Measurements from ENCODE around the gene MCIDAS.

Gene MCIDAS

DNA sequence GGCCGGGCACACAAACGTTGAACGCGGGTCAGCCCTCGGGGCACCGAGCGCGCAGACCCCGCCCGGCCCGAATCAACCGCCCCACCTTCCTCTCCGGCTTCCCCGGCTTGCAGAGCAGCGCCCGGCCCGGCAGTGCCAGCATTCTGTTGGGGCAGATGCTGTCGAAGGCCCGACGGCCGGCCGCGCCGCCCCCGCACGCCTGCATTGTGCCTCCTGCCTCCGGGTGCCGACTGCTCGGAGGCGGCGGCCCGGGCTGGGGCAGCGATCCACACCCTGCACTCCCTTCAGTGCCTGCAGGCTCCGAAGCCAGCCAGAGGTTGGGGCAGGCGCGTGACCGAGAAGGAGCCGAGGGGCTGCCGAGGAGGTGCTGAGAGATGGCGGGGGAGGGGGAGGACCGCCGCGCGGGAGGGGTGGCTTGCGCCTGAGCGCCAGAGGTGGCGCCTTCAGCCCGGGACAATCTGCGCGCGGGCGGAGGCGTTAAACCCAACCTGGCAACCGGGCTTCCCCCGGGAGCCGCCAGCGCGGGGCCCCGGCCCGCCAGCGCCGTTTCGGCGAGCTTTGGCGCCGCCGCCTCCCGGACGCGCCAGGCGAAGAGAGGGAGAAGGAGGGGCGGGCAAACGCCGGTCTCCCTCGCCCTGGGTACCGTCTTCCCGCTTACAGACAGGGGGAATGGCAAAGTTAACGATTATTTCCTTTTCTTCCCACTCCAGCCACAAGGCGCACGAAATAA lies at the start of gene MCIDAS:
MCIDAS (minus strand) TSS at position 382 of the 730 bp plus-strand sequence; CDS start at position 205, 177 bp downstream.
- DNase-seq (ENCODE audit: low read depth) = no peak
- TF ChIP-seq, protein P1, sequence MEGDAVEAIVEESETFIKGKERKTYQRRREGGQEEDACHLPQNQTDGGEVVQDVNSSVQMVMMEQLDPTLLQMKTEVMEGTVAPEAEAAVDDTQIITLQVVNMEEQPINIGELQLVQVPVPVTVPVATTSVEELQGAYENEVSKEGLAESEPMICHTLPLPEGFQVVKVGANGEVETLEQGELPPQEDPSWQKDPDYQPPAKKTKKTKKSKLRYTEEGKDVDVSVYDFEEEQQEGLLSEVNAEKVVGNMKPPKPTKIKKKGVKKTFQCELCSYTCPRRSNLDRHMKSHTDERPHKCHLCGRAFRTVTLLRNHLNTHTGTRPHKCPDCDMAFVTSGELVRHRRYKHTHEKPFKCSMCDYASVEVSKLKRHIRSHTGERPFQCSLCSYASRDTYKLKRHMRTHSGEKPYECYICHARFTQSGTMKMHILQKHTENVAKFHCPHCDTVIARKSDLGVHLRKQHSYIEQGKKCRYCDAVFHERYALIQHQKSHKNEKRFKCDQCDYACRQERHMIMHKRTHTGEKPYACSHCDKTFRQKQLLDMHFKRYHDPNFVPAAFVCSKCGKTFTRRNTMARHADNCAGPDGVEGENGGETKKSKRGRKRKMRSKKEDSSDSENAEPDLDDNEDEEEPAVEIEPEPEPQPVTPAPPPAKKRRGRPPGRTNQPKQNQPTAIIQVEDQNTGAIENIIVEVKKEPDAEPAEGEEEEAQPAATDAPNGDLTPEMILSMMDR (IDR thresholded peaks at IDR 0.05; ENCODE audit: control insufficient read depth, insufficient read depth, low read depth, low read length, missing control alignments) = peak; percentile 14
- H3K4me3 ChIP-seq (ENCODE audit: control insufficient read depth, low read depth, low read length) = peak within 1 kb of the TSS; percentile 47

DNA sequence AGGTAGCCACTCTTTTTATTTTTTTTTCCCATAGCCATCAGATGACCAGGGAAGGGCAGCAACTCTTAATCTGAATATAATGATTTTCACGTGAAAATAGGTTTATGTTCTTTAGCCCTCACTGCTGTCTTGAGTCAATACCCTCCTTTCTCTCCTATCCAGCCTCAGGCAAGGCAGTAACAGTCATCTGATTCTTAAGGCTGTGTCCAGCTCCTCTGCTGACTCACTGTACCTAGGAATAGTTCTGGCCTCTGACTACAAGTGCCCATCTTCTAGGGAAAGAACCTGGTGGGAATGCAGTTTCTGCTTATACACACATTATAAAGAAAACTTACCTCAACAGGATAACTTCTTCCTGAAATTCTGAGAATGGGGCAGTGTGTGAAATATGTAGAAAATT lies 49.7 kb upstream of the MCIDAS start:
- peak; percentile 10 for DNase-seq (ENCODE audit: low read depth)
- no peak overlapping the region for H3K4me3 ChIP-seq (ENCODE audit: control insufficient read depth, low read depth, low read length)
- TF ChIP-seq, protein P1 (IDR thresholded peaks at IDR 0.05; ENCODE audit: control insufficient read depth, insufficient read depth, low read depth, low read length, missing control alignments) = no peak

GRCh38 chr5:55258339-55258738 lies 31.2 kb upstream of the MCIDAS start:
- DNase-seq (ENCODE audit: low read depth) = no peak
- H3K4me3 ChIP-seq (ENCODE audit: control insufficient read depth, low read depth, low read length) = no peak overlapping the region
- TF ChIP-seq, protein P1 (IDR thresholded peaks at IDR 0.05; ENCODE audit: control insufficient read depth, insufficient read depth, low read depth, low read length, missing control alignments) = no peak

DNA sequence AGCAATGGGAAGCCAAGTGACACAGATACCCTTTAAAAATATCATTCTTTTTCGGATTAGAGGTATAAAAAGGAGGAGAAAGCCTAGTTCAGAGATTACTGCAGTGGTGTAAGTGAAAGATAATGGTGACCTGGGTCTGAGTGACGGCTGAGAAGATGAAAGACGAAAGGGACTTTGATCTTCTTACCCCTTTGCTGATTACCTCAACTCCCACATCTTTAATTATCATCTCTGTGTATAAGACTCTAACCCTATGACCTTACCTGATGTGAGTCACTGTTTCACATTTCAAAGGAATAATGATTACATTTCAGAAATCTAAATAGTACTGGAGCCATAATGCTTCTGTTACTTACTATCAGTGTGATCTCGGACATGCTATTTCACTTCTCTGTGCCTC lies 27.7 kb upstream of the MCIDAS start:
- TF ChIP-seq, protein P1 (IDR thresholded peaks at IDR 0.05; ENCODE audit: control insufficient read depth, insufficient read depth, low read depth, low read length, missing control alignments) = no peak
- DNase-seq (ENCODE audit: low read depth) = no peak
- no peak overlapping the region for H3K4me3 ChIP-seq (ENCODE audit: control insufficient read depth, low read depth, low read length)

DNA sequence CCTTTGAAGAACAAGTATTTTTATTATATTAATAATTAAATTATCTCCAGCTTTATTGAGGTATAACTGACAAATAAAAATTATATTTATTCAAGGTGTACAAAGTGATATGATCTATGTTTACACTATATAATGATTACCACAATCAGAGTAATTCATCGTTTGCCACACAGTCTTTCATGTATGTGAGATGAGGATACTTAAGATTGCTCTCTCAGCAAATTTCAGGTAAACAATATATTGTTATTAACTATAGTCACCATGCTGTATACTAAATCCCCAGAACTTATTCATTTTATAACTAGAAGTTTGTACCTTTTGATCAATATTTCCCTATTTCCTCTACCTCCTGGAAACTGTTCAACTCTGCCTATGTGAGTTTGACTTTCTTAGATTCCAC lies 22.9 kb upstream of the MCIDAS start:
- H3K4me3 ChIP-seq (ENCODE audit: control insufficient read depth, low read depth, low read length) = no peak overlapping the region
- no peak for DNase-seq (ENCODE audit: low read depth)
- TF ChIP-seq, protein P1 (IDR thresholded peaks at IDR 0.05; ENCODE audit: control insufficient read depth, insufficient read depth, low read depth, low read length, missing control alignments) = no peak

- H3K4me3 ChIP-seq (ENCODE audit: control insufficient read depth, low read depth, low read length) = no peak overlapping the region
- TF ChIP-seq, protein P1 (IDR thresholded peaks at IDR 0.05; ENCODE audit: control insufficient read depth, insufficient read depth, low read depth, low read length, missing control alignments) = no peak
- no peak for DNase-seq (ENCODE audit: low read depth)
Measured at GRCh38 chr5:55241746-55242145, 14.6 kb upstream of the MCIDAS start.
